ENCODE results near the gene UTS2.

The UTS2 gene

DNA sequence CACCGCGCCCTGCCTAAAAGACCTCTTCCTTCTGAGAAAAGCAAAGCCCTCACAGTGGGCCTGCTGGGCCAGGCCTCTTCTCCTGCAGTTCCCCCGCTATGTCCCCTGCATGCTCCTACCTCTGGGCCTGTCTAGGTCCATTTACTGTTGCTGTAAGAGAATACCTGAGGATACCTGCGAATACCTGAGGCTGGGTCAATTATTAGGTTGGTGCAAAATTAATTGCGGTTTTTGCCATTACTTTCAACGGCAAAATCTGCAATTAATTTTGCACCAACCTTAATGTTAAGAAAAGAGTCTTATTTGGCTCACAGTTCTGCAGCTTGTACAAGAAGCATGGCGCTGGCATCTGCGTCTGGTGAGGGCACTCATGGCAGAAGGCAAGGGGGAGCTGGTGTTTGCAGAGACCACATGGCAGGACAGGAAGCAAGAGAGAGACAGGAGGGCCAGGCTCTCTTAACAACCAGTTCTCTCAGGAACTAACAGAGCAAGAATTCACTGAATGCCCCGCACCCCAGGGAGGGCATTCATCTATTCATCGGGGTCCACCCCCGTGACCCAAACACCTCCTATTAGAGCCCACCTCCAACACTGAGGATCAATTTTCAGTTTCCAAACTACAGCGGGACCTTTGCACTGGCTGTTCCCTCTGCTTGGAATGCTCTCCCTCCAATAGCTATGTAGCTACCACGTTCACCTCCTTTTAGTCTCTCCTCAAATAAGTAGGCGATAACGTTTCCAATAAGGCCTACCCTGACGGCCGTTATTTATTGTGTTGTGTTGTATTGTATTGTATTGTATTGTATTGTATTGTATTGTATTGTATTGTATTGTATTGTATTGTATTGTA lies 9.6 kb upstream of the UTS2 start:
- DNase-seq: no peak

DNA sequence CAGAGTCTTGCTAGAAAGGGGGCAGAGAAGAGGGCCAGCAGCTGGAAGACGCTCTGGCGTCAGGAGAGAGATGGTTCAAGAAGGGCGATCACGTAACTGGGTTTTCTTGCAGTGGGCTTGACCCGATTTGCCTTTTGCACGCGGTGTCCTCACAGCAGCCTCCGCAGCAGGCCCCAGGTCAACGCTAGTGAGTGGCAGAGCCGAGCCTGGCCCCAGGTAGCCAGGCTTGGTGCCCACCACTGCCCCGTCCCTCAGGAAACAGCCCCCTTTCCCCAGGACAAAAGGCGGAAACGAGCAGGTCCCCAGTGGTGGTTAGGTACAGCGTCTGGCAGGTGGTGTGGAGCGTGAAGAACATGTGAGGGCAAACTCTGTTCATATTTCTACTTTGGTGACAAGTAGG lies 8.6 kb upstream of the UTS2 start:
- no peak for DNase-seq

DNA sequence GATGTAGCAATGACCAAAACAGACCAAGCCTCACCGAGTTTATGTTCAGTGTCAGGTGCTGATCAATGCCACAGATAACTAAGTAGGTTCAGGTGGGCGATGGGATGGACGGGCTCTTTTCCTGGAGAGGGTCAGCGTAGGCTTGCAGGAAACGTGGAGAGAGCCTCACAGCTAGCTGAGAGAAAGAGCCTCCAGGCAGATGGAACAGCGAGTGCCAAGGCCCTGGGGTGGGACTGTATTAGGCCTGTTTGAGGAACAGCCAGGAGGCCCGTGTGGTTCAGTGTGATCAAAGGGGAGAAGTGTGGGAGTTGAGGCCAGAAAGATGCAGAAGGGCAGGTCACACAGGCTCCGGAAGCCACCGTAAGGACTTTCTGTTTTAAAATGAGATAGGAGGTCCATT lies 7.3 kb upstream of the UTS2 start:
- DNase-seq: no peak

DNA sequence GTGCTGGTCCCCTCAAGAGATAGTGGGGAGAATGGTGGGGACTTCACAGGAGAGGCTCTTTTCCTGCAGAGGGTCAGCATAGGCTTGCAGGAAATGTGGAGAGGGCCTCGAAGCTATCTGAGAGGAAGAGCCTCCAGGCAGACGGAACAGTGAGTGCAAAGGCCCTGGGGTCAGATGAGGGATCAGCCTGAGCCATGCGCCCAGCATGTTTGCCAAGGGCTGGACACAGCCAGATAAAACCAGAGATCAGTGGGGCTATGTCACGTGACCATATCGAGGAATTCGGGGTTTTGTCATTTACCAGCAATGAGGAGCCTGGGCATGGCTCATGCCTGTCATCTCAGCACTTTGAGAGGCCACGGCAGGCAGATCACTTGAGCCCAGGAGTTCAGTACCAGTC lies 6.5 kb upstream of the UTS2 start:
- no peak for DNase-seq

DNA sequence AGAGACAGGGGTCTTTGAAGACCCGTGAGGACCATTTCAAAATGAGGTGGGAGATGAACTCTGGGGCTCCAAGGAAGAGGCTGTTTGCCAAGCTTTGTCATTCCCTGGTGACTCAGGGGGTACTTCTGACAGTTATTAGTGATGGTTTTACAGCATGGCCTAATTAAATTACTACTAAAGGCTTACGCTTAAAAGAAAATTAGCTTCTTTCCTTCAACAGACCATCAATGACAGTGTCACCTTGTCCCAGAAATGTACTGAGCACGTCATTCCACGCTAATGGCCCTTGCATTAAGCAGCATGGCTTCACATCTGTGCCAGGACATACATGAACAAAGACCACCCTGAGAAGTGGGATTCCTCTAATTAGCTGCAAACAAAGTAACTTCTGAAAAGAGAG lies 5.1 kb upstream of the UTS2 start:
- DNase-seq: no peak

DNA sequence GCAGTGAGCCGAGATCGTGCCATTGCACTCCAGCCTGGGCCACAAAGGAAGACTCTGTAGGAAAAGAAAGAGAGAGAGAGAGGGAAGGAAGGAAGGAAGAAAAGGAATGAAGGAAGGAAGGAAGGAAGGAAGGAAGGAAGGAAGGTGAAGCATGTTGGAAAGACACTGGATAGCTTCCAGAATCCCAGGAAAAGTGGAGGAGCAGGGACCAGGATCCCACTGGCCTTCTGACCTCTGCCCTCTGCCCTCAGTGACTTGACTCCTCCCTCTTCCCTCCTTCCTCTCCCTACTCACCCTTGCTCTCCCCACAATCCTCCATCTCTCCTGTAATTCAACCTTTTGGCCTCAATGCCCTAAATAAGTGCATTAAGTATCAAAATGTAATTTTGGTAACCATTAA lies 4.1 kb upstream of the UTS2 start:
- DNase-seq: no peak

DNA sequence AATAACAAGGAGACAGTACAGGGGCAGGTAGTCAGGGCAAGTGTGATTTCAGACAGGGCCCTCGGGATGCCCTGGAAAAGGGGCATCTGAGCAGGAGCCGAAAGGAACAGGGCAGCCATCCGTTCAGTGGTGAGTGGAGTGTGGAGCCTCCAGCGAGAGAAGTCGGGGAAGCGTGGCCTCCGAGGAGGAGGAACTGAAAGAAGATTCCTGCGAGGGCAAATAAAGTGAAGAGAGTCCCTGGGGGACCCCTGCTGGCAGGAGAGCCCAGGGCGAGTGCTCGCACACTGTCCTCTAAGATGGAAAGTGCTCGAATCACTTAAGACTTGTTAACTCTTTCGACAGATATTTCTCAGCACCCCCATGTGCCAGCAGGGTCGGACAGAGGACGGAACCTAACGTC lies 3.5 kb upstream of the UTS2 start:
- no peak for DNase-seq

DNA sequence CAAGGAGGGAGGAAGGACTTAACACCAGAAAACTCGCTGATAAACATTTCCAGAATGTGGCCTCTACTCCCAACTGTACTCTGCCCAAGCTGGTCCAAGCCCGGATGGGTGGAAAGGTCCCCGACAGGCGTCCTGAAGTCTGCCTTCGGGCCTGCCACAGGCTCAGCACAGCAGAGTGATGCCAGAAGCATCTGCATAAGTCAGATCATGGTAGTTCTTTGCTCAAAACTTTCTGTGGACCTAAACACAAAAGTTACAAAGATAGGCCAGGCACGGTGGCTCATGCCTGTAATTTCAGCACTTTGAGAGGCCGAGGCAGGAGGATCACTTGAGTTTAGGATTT lies 790 bp upstream of the UTS2 start:
- no peak for DNase-seq

DNA sequence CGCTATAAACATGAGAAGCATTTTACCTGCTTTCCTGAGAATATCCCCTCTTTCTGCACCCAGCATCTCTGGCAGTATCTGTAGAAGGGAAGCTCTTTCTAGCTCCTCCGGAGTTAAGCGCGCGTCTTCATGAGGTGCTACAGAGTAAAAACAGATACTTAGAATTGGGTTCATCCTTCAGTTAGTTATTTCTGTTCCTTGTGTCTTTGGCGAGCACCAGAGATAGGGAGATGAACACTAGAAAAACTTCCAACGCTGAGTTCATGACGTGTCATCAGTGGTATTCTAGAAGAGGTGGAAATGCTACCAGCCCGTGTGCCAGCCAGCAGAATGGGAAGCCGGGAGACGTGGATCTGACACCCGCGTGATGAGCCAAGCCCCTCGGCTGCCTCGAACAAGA lies 2.1 kb downstream of the UTS2 start:
- no peak for DNase-seq

DNA sequence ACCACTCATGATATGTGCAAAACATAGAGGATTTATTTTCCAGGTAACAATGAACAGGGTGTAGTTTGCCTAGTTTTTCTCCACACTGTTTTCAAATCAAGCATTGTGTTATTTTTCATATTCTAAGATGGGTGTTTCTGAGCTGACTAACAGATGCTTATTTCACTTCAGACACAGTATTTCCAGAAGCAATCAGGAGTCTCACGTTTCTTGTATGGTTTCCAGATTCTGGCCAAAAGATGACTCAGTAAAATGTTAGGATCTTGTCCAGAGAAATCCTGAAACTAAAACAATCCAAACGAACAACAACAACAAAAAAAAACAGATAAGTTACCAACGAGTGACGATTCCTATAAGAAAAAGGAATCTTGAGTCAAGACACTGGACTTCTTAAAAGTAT lies 5.3 kb downstream of the UTS2 start:
- DNase-seq: no peak

DNA sequence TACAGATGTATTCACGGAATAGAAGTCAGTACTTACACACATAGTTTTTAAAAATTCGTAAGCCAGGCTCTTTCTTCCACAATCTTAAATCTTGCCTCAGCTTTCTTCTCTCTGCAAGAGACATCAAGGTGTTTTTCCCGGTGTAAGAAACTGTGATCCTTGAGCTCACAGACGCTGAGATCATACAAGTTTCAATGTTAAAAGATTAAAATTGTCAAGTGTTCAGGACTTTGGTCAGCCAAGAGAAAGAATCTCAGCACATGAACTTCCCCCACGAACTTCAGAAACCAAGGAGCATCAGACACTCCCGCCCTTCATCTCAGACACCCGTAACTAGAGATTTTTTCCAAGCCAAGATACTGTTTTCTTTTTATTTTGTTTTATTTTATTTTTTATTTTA lies 6.2 kb downstream of the UTS2 start:
- no peak for DNase-seq

DNA sequence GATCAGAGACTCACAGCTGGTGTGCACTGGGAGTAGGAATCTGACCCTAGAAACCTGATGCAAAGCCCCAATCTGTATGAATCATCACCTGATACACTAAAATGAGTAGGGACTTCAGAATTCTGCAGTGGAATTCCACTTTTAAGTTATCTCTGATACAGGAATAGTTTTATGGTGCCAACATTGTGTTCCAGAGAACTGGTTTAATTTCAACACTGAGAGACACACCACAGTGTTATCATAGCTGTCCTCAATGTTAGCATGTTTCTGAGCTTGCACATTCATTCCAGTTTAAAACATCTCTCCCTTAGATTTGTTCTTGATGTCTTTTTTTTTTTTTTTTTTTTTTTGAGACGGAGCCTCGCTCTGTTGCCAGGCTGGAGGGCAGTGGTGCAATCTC lies 7.1 kb downstream of the UTS2 start:
- no peak for DNase-seq

DNA sequence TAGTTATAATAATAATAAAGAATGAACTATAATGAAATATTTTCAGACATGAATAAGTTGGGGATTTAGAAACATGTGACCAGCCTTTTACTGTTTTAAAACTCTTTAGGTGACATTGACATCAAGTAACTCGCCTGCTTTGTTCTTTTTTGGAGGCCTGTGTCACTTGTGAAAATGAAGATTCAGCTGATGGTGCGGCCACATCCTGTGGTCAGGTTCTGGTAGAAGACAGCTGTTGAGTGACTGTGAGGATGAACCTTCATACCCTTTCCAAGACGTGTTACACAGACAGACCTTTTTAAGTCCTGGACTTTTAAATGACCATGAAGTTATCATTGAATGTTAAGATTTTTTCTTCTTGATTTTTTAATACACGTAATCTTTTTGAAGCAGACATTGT lies 10.3 kb downstream of the UTS2 start:
- DNase-seq: no peak

DNA sequence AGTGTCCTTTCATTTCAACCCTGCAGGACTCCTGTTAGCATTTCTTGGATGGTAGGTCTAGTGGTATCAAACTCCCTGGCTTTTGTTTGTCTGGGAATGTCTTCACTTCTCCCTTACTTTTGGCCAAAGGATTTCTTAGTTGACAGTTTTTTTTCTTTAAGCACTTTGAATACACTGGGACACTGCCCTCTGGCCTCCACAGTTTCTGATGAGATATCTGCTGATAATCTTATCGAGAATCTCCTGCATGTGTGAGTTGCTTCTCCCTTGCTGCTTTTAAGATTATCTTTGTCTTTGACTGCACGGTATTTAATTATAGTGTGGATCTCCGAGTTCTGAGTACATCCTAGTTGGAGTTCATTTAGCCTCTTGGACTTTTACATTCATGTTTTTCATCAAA lies 13.3 kb downstream of the UTS2 start:
- DNase-seq: no peak

DNA sequence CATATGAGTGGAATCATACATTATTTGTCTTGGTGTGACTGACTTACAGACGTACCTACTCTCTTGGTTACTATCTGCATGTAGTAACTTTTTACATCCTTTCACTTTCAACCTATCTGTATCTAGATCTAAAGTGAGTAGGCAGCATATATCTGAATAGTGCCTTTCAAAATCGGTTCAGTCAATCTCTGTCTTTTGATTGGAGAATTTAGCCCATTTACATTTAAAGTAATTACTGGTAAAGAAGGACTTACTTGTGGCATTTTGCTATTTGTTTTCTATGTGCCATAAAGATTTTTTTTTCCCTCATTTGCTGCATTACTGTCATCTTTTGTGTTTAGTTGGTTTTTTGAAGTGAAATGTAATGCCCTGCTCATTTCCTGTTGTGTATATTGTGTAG lies 14.2 kb downstream of the UTS2 start:
- DNase-seq: no peak

DNA sequence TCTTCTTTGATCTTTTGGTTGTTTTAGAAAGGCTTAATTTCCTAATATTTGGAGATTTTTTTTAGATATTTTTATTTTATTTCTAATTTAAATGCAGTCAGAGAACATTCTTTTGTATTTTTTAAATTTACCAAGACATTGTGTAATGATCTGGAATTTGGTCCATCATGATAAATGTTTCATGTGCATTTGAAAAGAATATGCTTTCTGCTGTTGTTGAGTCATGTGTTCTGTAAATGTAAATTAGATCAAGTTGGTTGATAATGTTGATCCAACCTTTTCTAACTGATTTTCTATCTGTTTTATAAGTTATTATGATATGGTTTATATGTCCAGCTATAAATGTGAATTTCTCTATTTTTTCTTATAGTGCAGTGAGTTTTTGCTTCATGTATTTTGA lies 19.8 kb downstream of the UTS2 start:
- no peak for DNase-seq

DNA sequence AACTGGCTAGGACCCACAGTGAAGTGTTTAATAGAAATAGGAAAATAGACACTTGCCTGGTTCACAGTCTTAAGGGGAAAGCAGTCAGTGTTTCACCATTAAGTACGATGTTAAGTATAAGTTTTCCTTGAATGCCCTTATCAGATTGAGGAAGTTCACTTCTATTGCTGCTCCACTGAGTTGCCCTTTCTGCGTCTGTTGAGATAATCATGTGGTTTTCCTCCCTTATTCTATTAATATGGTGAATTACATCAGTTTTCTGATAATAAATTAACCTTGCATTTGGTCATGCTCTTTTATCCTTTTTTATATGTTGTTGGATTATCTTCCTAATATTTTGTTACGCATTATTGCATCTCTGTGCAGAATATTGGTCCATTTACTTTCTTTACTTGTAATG lies 21.4 kb downstream of the UTS2 start:
- no peak for DNase-seq

DNA sequence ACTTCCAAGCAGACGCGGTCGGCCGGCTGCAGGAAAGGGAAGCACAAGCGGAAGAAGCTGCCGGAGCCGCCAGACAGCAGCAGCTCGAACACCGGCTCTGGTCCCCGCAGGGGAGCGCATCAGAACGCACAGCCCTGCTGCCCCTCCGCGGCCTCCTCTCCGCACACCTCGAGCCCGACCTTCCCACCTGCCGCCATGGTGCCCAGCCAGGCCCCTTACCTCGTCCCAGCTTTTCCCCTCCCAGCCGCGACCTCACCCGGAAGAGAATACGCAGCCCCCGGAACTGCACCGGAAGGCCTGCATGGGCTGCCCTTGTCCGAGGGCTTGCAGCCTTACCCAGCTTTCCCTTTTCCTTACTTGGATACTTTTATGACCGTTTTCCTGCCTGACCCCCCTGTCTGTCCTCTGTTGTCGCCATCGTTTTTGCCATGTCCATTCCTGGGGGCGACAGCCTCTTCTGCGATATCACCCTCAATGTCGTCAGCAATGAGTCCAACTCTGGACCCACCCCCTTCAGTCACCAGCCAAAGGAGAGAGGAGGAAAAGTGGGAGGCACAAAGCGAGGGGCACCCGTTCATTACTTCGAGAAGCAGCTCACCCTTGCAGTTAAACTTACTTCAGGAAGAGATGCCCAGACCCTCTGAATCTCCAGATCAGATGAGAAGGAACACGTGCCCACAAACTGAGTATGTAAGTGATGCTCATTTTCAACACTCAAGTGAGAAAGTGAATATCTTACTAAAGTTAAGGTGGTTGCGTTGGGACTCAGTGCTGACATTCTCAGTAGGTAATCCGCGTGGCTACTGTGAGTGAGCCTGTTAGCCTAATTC lies 25.5 kb downstream of the UTS2 start:
- no peak for DNase-seq

DNA sequence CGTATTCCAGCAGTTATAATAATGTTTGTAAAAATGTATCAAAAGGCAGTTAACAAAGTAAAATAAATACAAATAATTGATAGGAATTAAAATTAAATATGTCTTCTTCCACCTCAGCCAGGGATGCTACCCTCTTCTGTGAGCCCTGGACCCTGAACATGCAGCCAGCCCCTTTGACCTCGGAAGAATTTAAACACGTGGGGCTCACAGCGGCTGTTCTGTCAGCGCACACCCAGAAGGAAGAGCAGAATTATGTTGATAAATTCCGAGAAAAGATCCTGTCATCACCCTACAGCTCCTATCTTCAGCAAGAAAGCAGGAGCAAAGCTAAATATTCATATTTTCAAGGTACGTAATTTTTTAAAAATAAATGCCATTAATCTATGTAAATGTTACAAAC lies 26.5 kb downstream of the UTS2 start:
- no peak for DNase-seq

DNA sequence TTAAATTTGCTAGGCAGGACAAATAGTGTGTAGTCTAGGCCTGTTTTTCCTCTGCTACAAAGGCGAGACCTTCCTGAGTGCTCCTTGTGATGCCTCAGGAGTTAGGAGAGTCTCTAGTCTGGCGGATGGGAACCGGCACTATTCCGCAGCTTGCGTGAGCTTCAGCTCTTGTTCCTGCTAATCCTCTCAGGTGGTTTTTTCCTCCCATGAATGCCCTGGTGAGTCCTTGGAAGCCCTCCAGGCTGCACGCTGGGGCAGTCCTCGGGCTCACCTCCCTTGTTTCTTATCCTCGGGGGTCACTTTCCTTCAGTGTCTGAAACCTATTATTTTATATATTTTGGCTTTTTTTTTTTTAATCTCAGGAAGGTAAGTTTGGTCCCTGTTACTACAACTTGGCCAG lies 28.2 kb downstream of the UTS2 start:
- no peak for DNase-seq

DNA sequence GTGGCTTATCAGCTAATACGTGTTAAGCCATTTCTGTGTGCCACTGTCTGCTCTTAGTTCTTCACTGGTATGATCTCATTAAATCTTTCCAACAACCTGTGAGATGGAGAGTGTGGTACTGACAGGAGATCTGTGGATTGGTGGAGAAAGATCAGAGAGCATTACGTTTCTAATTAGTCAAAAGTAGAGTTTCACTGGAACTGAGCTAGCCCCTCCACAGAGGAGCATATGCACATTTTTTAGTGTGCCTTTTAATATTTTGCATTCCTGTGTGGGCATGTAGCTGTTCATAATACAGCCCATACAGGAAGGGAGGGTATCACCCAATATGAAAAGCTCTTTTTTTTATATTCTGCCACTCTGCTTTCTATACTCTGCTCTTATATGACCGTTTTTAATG lies 31.6 kb downstream of the UTS2 start:
- no peak for DNase-seq

DNA sequence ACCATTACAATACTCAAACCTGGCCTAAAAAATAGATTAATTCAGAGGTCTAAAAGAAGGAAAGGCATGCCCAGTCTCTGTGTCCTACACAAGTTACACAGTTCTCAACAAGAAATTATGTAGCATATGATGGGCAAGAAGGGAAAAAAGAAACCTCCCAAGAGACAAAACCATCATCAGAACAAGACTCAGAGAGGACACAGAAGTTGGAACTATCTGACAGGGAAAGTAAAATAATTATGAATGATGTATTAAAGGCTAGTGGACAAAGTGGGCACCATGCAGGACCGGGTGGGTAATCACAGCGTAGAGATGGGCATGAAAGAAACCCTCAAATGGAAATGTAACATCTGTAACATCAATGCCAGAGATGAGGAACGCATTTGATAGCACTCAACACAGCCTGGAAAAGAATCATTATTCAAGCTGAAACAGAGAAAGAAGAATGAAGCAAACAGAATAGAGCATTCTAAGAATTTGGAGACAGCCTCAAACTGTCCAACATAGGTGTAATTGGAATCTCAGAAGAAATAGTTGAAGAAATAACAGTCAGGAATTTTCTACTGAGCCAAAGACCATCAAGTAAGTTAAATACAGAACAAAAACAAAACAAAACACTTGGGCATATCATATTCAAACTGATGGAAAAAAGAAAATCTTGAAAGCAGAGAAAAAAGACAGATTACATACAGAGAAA lies 39.0 kb downstream of the UTS2 start:
- DNase-seq: no peak

DNA sequence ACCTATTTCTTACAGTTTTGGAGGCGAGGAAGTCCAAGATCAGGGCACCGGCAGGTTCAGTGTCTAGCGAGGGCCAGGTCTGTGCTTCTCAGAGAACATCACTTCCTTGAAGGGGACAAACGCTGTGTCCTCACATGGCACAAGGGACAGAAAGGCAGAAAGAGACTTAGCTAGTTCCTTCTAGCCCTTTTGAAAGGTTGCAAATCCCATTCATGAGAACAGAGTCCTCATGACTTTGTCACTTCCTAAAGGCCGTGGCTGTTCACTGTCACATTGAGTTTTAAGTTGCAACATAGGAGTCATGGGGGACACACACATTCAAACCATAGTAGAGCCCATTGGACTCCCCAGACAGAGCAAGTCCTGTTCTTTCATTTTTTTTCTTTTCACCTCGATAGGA lies 41.4 kb downstream of the UTS2 start:
- no peak for DNase-seq

DNA sequence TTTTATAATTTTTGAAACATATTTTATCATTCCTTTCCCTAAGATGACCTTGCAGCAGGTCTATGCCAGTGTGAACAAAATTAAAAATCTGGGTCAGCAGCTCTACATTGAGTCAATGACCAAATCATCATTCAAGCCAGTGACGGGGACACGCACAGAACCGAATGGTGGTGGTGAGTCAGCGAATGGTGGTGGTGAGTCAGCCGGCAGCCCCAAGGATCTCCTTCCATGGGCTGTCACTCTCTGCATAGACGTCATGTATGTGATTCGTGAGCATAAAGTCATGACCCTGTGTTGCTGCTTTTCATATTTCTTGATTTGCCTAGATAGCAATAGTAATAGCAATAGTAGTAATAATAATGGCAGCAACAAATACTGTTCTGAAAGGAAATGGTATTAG lies 42.5 kb downstream of the UTS2 start:
- DNase-seq: no peak
